Right lobe of liver (tissue), 4 donors: ENCODE measurements around the gene NT5DC1.
A peak's percentile ranks its signal among the peaks of the same experiment; 100 is the strongest.

Experiments used
- CTCF ChIP-seq, 4 donors: fragments of 200-600 bp in 3 of 4; fragments of 450-650 bp in 1 of 4; IDR thresholded peaks; one replicate each; pipeline versions ENCODE4 v1.5.1 to v1.8.0; 2016 to 2022; ENCODE audit warnings: antibody characterized with exemption in 4 of 4, mild to moderate bottlenecking in 2 of 4
- POLR2A ChIP-seq: fragments of 450-650 bp; IDR thresholded peaks from one replicate; pipeline ENCODE4 v1.6.1; 2017; ENCODE audit warnings: antibody characterized with exemption, mild to moderate bottlenecking
- donor health status: DM: no; HTN: no; CAD: no.
- donor health status: DM: no; HTN: no; CAD: no.
- donor health status: DM: no; HTN: yes; CAD: no.

- peak; percentile 87 to 90 (median 88) for TF ChIP-seq CTCF (IDR thresholded peaks at IDR 0.05)
- no peak for TF ChIP-seq POLR2A
Observed at GRCh38 chr6:116287689-116288282, 187.1 kb downstream of the NT5DC1 start.
